HTR-8/SVneo (cell line): ENCODE data around the gene ALG8.
"Not testable (repeated sequence)": the region's sequence is repeated elsewhere in the genome, so short reads cannot be mapped to it uniquely, and the experiment has no call there.

ENCODE experiments used
- DNase-seq: peaks from one replicate; pipeline ENCODE4 v3.0.0; 2011; ENCODE audit warnings: low spot score, mixed read lengths; ENCODE audit not compliant: insufficient read length
- FAIRE-seq: peaks from 2 replicates; lab custom pipeline; 2011; peaks lifted over from hg19 to GRCh38; lab: Jason Lieb, UNC

ALG8 gene

GRCh38 chr11:78109081-78110015 lies 30.1 kb downstream of the ALG8 start:
- FAIRE-seq (no peak), DNase-seq (no peak)

GRCh38 chr11:78100676-78101472 lies 38.6 kb downstream of the ALG8 start:
- DNase-seq (no peak), FAIRE-seq (no peak)

- no peak for FAIRE-seq
These were observed 39.2 kb downstream of the ALG8 start for GRCh38 chr11:78100261-78100660.

GRCh38 chr11:78099666-78100065 lies 39.8 kb downstream of the ALG8 start:
- no peak for DNase-seq
- FAIRE-seq: no peak

More at GRCh38 chr11:78100261-78100660, 39.2 kb downstream of the ALG8 start:
- no peak for DNase-seq

- DNase-seq: no peak
- FAIRE-seq: no peak
These were observed 41.6 kb downstream of the ALG8 start for GRCh38 chr11:78097666-78098385.

- DNase-seq (no peak), FAIRE-seq (no peak)
These were observed 45.2 kb downstream of the ALG8 start for GRCh38 chr11:78094250-78094649.

- FAIRE-seq, DNase-seq: not testable (repeated sequence)
These were observed 52.8 kb downstream of the ALG8 start for GRCh38 chr11:78086521-78087074.

- DNase-seq (no peak), FAIRE-seq (no peak)
These were observed 53.5 kb downstream of the ALG8 start for GRCh38 chr11:78085972-78086371.

GRCh38 chr11:78084506-78084905 lies 54.9 kb downstream of the ALG8 start:
- DNase-seq, FAIRE-seq: not testable (repeated sequence)

- FAIRE-seq (no peak), DNase-seq (no peak)
These were observed 56.4 kb downstream of the ALG8 start for GRCh38 chr11:78083021-78083420.

GRCh38 chr11:78082146-78082545 lies 57.3 kb downstream of the ALG8 start:
- no peak for FAIRE-seq

GRCh38 chr11:78081583-78081982 lies 57.8 kb downstream of the ALG8 start:
- no peak for DNase-seq

More at GRCh38 chr11:78082146-78082545, 57.3 kb downstream of the ALG8 start:
- DNase-seq: no peak

GRCh38 chr11:78080818-78081495 lies 58.5 kb downstream of the ALG8 start:
- FAIRE-seq: no peak
- DNase-seq: no peak

More at GRCh38 chr11:78081583-78081982, 57.8 kb downstream of the ALG8 start:
- FAIRE-seq: no peak

GRCh38 chr11:78080084-78080817 lies 59.2 kb downstream of the ALG8 start:
- DNase-seq: no peak
- no peak for FAIRE-seq

GRCh38 chr11:78079232-78080083 lies 60.0 kb downstream of the ALG8 start, which contains the start of gene NDUFC2:
Gene NDUFC2, minus strand, starts transcription at chr11:78079862. Its CDS starts 118 bp downstream, at chr11:78079744.
- DNase-seq: peak; percentile 88
- peak; percentile 63 for FAIRE-seq

- no peak for DNase-seq
These were observed 60.9 kb downstream of the ALG8 start for GRCh38 chr11:78078218-78079167.

GRCh38 chr11:78077592-78077991 lies 61.8 kb downstream of the ALG8 start:
- not testable (repeated sequence) for FAIRE-seq, DNase-seq

More at GRCh38 chr11:78078218-78079167, 60.9 kb downstream of the ALG8 start:
- no peak for FAIRE-seq
